ENCODE results near the gene IQSEC1. TPM values are rescaled to one million over a fixed set of nuclear protein-coding genes. Genes with fewer than 3 reads are reported as not detected.

IQSEC1 gene
- total and polyA plus RNA-seq, 2 experiments from 2014 or later = 8.0 to 51.9 TPM

DNA sequence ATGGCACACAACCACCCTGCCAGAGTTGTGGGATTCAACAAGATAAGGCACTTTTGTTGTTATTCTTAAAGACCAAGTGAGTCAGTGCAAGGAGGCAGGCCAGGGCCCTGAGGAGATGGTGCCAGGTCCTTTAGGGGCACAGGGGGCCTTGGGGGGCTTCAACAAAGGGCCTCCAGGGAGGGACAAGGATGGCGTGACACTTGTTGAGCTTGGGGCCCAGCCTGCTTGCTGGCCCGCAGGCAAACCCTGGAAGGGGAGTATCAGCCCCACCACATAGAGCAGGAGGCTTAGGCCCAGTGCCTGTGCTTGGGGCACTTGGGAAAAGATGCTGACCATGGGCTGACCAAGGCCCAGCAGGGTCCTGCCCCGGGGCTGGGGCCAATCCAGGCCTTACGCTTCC, 5.5 kb downstream of the IQSEC1 start:
- ATAC-seq = no peak
- H3K27me3 ChIP-seq (ENCODE audit: insufficient read depth) = peaks cover 6% of the 10 kb centered on the region; the same call in 1 of the 2 replicates
- Mint-ChIP-seq H3K4me3 (no peak overlapping the region), H3K36me3 (ENCODE audit: low read depth) (no peaks in the 10 kb centered on the region), H3K4me1 (peaks cover 1% of the 10 kb centered on the region; the same call in 2 of the 3 replicates), H3K9me3 (no peaks in the 10 kb centered on the region), H3K27ac (no peak overlapping the region), H3K27me3 (ENCODE audit: insufficient read depth, low read depth, poor library complexity) (peaks cover 16% of the 10 kb centered on the region)
- H3K9me2 ChIP-seq (ENCODE audit: insufficient read depth) = no peaks in the 10 kb centered on the region
- no peaks in the 10 kb centered on the region for H4K20me1 ChIP-seq (replicated peaks; ENCODE audit: insufficient read depth)
- no peak overlapping the region for H2AFZ ChIP-seq
- no peak for DNase-seq (ENCODE audit: low spot score)
- no peak overlapping the region for H3K4me3 ChIP-seq
- H3F3A ChIP-seq (replicated peaks; ENCODE audit: low read depth) = no peaks in the 10 kb centered on the region
- TF ChIP-seq NANOG (IDR thresholded peaks at IDR 0.05; ENCODE audit: borderline replicate concordance) (no peak), REST (IDR thresholded peaks at IDR 0.05; ENCODE audit: unreplicated experiment) (no peak), POLR2AphosphoS5 (IDR thresholded peaks at IDR 0.05; ENCODE audit: low read depth) (no peak), CREB1 (CRISPR knock-in tag; IDR thresholded peaks at IDR 0.05; ENCODE audit: low read depth) (no peak), CTCF (conservative IDR thresholded peaks at IDR 0.05; ENCODE audit: low read depth in 2 of 2) (no peak), STAT1 (IDR thresholded peaks at IDR 0.05; ENCODE audit: unreplicated experiment) (no peak)
- H3K36me3 ChIP-seq (ENCODE audit: insufficient read depth) = no peaks in the 10 kb centered on the region
- no peaks in the 10 kb centered on the region for H3K79me2 ChIP-seq (replicated peaks; ENCODE audit: insufficient read depth)
- H3K27ac ChIP-seq (ENCODE audit: low read depth) = no peak overlapping the region
- H3K4me2 ChIP-seq = no peak overlapping the region
- peaks cover 4% of the 10 kb centered on the region; the same call in 1 of the 2 replicates for H3K4me1 ChIP-seq (ENCODE audit: insufficient read depth)

- H3K27ac ChIP-seq (ENCODE audit: low read depth) = no peak overlapping the region
- H2AFZ ChIP-seq = no peak overlapping the region
- no peak for DNase-seq (ENCODE audit: low spot score)
- H3K27me3 ChIP-seq (ENCODE audit: insufficient read depth) = no peaks in the 10 kb centered on the region
- no peaks in the 10 kb centered on the region for H3F3A ChIP-seq (replicated peaks; ENCODE audit: low read depth)
- Mint-ChIP-seq H3K27me3 (ENCODE audit: insufficient read depth, low read depth, poor library complexity) (peaks cover 10% of the 10 kb centered on the region), H3K9me3 (no peaks in the 10 kb centered on the region), H3K36me3 (ENCODE audit: low read depth) (no peaks in the 10 kb centered on the region), H3K4me1 (no peaks in the 10 kb centered on the region; the same call in 2 of the 3 replicates), H3K4me3 (no peak overlapping the region), H3K27ac (no peak overlapping the region)
- no peaks in the 10 kb centered on the region for H3K4me1 ChIP-seq (ENCODE audit: insufficient read depth)
- no peaks in the 10 kb centered on the region for H3K9me2 ChIP-seq (ENCODE audit: insufficient read depth)
- H3K79me2 ChIP-seq (replicated peaks; ENCODE audit: insufficient read depth) = no peaks in the 10 kb centered on the region
- H3K36me3 ChIP-seq (ENCODE audit: insufficient read depth) = no peaks in the 10 kb centered on the region
- no peak for ATAC-seq
- no peak overlapping the region for H3K4me2 ChIP-seq
- H3K4me3 ChIP-seq = no peak overlapping the region
- H4K20me1 ChIP-seq (replicated peaks; ENCODE audit: insufficient read depth) = no peaks in the 10 kb centered on the region
- TF ChIP-seq, protein P1, sequence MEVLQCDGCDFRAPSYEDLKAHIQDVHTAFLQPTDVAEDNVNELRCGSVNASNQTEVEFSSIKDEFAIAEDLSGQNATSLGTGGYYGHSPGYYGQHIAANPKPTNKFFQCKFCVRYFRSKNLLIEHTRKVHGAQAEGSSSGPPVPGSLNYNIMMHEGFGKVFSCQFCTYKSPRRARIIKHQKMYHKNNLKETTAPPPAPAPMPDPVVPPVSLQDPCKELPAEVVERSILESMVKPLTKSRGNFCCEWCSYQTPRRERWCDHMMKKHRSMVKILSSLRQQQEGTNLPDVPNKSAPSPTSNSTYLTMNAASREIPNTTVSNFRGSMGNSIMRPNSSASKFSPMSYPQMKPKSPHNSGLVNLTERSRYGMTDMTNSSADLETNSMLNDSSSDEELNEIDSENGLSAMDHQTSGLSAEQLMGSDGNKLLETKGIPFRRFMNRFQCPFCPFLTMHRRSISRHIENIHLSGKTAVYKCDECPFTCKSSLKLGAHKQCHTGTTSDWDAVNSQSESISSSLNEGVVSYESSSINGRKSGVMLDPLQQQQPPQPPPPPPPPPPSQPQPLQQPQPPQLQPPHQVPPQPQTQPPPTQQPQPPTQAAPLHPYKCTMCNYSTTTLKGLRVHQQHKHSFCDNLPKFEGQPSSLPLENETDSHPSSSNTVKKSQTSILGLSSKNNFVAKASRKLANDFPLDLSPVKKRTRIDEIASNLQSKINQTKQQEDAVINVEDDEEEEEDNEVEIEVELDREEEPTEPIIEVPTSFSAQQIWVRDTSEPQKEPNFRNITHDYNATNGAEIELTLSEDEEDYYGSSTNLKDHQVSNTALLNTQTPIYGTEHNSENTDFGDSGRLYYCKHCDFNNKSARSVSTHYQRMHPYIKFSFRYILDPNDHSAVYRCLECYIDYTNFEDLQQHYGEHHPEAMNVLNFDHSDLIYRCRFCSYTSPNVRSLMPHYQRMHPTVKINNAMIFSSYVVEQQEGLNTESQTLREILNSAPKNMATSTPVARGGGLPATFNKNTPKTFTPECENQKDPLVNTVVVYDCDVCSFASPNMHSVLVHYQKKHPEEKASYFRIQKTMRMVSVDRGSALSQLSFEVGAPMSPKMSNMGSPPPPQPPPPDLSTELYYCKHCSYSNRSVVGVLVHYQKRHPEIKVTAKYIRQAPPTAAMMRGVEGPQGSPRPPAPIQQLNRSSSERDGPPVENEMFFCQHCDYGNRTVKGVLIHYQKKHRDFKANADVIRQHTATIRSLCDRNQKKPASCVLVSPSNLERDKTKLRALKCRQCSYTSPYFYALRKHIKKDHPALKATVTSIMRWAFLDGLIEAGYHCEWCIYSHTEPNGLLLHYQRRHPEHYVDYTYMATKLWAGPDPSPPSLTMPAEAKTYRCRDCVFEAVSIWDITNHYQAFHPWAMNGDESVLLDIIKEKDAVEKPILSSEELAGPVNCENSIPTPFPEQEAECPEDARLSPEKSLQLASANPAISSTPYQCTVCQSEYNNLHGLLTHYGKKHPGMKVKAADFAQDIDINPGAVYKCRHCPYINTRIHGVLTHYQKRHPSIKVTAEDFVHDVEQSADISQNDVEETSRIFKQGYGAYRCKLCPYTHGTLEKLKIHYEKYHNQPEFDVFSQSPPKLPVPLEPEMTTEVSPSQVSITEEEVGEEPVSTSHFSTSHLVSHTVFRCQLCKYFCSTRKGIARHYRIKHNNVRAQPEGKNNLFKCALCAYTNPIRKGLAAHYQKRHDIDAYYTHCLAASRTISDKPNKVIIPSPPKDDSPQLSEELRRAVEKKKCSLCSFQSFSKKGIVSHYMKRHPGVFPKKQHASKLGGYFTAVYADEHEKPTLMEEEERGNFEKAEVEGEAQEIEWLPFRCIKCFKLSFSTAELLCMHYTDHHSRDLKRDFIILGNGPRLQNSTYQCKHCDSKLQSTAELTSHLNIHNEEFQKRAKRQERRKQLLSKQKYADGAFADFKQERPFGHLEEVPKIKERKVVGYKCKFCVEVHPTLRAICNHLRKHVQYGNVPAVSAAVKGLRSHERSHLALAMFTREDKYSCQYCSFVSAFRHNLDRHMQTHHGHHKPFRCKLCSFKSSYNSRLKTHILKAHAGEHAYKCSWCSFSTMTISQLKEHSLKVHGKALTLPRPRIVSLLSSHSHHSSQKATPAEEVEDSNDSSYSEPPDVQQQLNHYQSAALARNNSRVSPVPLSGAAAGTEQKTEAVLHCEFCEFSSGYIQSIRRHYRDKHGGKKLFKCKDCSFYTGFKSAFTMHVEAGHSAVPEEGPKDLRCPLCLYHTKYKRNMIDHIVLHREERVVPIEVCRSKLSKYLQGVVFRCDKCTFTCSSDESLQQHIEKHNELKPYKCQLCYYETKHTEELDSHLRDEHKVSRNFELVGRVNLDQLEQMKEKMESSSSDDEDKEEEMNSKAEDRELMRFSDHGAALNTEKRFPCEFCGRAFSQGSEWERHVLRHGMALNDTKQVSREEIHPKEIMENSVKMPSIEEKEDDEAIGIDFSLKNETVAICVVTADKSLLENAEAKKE (CRISPR knock-in tag; IDR thresholded peaks at IDR 0.05) = no peak
- TF ChIP-seq STAT1 (IDR thresholded peaks at IDR 0.05; ENCODE audit: unreplicated experiment) (no peak), POLR2AphosphoS5 (IDR thresholded peaks at IDR 0.05; ENCODE audit: low read depth) (no peak), ZNF114 (CRISPR knock-in tag; IDR thresholded peaks at IDR 0.05) (no peak), NANOG (IDR thresholded peaks at IDR 0.05; ENCODE audit: borderline replicate concordance) (no peak)
These were observed 6.4 kb downstream of the IQSEC1 start for GRCh38 chr3:13066834-13067233.
